Measurements from ENCODE around the gene GIT1. TPM values are rescaled to one million over a fixed set of nuclear protein-coding genes. Genes with fewer than 3 reads are reported as not detected.

The GIT1 gene
- total RNA-seq, 2 donors from 2014 or later: 32.8 to 54.9 TPM

- intact Hi-C loops (cut with DNase I): no loop called here
- Histone ChIP-seq H3K9me3 (no peaks in the 10 kb centered on the region), H3K9ac (ENCODE audit: low read depth in 2 of 2, low read length in 2 of 2) (peak overlapping the region; percentile 84), H3K4me3 (peak overlapping the region; percentile 82), H3K27me3 (no peaks in the 10 kb centered on the region), H3K4me1 (peaks cover 8% of the 10 kb centered on the region), H3K36me3 (no peaks in the 10 kb centered on the region), H3K27ac (peak overlapping the region; percentile 94)
- DNase-seq: peak; percentile 61
- TF ChIP-seq, protein P1, sequence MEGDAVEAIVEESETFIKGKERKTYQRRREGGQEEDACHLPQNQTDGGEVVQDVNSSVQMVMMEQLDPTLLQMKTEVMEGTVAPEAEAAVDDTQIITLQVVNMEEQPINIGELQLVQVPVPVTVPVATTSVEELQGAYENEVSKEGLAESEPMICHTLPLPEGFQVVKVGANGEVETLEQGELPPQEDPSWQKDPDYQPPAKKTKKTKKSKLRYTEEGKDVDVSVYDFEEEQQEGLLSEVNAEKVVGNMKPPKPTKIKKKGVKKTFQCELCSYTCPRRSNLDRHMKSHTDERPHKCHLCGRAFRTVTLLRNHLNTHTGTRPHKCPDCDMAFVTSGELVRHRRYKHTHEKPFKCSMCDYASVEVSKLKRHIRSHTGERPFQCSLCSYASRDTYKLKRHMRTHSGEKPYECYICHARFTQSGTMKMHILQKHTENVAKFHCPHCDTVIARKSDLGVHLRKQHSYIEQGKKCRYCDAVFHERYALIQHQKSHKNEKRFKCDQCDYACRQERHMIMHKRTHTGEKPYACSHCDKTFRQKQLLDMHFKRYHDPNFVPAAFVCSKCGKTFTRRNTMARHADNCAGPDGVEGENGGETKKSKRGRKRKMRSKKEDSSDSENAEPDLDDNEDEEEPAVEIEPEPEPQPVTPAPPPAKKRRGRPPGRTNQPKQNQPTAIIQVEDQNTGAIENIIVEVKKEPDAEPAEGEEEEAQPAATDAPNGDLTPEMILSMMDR (IDR thresholded peaks at IDR 0.05): no peak
Observed at GRCh38 chr17:29565643-29566472, 23.6 kb downstream of the GIT1 start.

- TF ChIP-seq, protein P1 (IDR thresholded peaks at IDR 0.05): no peak
- H3K27ac ChIP-seq: no peak overlapping the region
- DNase-seq: no peak
- H3K27me3 ChIP-seq: no peaks in the 10 kb centered on the region
- intact Hi-C loops (cut with DNase I): no loop called here
- peaks cover 8% of the 10 kb centered on the region for H3K4me1 ChIP-seq
- peak overlapping the region in 1 of 2 donors; percentile 26 for H3K9ac ChIP-seq (ENCODE audit: low read depth in 2 of 2, low read length in 2 of 2)
- no peaks in the 10 kb centered on the region for H3K36me3 ChIP-seq
- no peaks in the 10 kb centered on the region for H3K9me3 ChIP-seq
- no peak overlapping the region for H3K4me3 ChIP-seq
Observed at GRCh38 chr17:29563816-29564215, 25.6 kb downstream of the GIT1 start.

DNA sequence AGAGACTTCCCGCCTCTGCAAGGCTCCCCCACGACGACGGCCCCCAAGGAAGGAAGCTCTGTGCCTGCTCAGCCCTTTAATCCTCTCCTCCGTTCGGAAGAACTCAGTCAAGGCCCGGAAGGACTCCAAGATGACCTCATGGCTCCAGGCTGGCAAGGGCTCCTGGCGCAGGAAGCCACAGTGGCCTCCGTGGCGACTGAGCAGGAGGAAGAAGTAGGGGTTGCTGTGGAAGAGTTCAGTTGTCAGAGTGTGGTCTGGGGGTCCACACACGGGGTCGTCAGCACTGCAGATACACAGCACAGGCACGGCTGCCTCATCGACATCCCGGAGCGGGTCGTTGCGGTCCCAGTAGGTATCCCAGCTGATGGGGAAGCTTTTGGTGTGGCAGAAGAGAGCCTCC is 26.8 kb downstream of the GIT1 start:
- Histone ChIP-seq H3K4me3 (no peak overlapping the region), H3K27me3 (no peaks in the 10 kb centered on the region), H3K36me3 (no peaks in the 10 kb centered on the region), H3K9ac (ENCODE audit: low read depth in 2 of 2, low read length in 2 of 2) (no peak overlapping the region), H3K9me3 (no peaks in the 10 kb centered on the region), H3K4me1 (peaks cover 8% of the 10 kb centered on the region), H3K27ac (no peak overlapping the region)
- TF ChIP-seq, protein P1 (IDR thresholded peaks at IDR 0.05): no peak
- DNase-seq: no peak
- intact Hi-C loops (cut with DNase I): no loop called here

DNA sequence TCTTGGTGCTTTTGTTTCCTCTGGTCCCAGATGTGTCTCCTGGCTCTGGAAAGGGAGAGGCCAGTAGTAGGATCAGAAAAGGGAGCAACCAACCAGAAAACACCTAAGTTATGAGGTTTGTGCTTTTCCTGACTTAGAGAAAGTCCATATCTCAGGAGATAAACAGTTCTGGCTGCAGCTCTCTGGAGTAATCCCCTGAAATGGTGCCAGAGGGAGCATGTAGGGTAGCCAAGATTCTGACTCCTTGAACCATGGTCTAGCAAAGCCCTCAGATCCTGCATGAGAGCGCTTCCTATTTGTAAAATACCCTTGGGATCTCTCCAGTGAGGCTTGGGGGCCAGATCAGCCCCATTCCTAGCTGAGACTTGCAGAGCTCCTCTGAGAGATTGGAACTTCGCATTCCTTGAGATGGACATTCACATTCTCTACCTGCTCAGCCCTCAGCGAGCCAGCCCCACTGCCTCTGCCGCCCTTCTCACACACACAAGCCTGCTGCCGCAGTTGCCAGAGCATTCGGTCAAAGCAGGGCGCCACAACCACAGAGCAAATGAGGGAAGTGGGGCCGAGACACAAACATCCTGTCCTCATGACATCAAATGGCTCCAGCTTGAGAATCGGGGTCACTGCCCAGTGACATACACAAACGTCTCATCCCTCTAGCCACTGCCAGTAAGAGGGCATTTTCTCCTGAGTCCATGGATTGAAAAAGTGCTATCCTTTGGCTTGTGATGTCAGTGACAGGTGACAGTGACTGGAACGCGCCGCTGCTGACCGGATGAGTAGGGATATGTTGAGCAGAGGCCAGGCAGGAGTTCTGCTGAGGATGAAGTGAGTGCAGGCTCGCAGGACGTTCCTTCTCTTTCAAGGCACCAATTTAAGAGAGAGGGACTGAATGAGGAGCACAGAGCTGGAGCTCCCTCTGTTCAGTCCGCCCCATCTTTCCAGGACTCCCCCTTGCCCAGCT is 27.6 kb downstream of the GIT1 start:
- no peak overlapping the region for H3K27ac ChIP-seq
- H3K27me3 ChIP-seq: no peaks in the 10 kb centered on the region
- intact Hi-C loops (cut with DNase I): no loop called here
- H3K4me3 ChIP-seq: no peak overlapping the region
- H3K9me3 ChIP-seq: no peaks in the 10 kb centered on the region
- TF ChIP-seq, protein P1 (IDR thresholded peaks at IDR 0.05): no peak
- no peak for DNase-seq
- H3K36me3 ChIP-seq: no peaks in the 10 kb centered on the region
- peak overlapping the region in 1 of 2 donors; percentile 38 for H3K9ac ChIP-seq (ENCODE audit: low read depth in 2 of 2, low read length in 2 of 2)
- H3K4me1 ChIP-seq: peaks cover 8% of the 10 kb centered on the region

GRCh38 chr17:29560316-29560715 is 29.1 kb downstream of the GIT1 start:
- TF ChIP-seq, protein P1 (IDR thresholded peaks at IDR 0.05): no peak
- Histone ChIP-seq H3K27me3 (no peaks in the 10 kb centered on the region), H3K27ac (no peak overlapping the region), H3K4me3 (no peak overlapping the region), H3K36me3 (no peaks in the 10 kb centered on the region), H3K9me3 (no peaks in the 10 kb centered on the region), H3K9ac (ENCODE audit: low read depth in 2 of 2, low read length in 2 of 2) (no peak overlapping the region), H3K4me1 (peaks cover 6% of the 10 kb centered on the region)
- intact Hi-C loops (cut with DNase I): no loop called here
- no peak for DNase-seq

All from colonic mucosa (tissue), 4 donors.